DND-41 (cell line): ENCODE data around the gene COA5.

ENCODE experiments used
- CTCF ChIP-seq: IDR thresholded peaks from 2 replicates; pipeline ENCODE4 v1.5.1; 2012; ENCODE audit warnings: borderline replicate concordance, low read length, moderate library complexity, mild to moderate bottlenecking; ENCODE audit not compliant: poor library complexity, severe bottlenecking; ENCODE audit errors: extremely low read depth
- EZH2 ChIP-seq: IDR thresholded peaks from 3 replicates; pipeline ENCODE4 v1.6.1; 2012; ENCODE audit warnings: borderline replicate concordance, low read depth, mild to moderate bottlenecking, moderate library complexity, low read length, inconsistent platforms; ENCODE audit not compliant: severe bottlenecking

- no peak for TF ChIP-seq CTCF
- TF ChIP-seq EZH2: no peak
These were observed 29.3 kb upstream of the COA5 start for GRCh38 chr2:98637401-98638147.
